Activated CD4-positive, CD25-positive, alpha-beta regulatory T cell (primary cell): ENCODE data around the gene FTH1.

ENCODE experiments used
- DNase-seq, 4 experiments: peaks; one replicate each; lab custom pipeline; 2025; lab: John Stamatoyannopoulos, UW

Gene FTH1

DNA sequence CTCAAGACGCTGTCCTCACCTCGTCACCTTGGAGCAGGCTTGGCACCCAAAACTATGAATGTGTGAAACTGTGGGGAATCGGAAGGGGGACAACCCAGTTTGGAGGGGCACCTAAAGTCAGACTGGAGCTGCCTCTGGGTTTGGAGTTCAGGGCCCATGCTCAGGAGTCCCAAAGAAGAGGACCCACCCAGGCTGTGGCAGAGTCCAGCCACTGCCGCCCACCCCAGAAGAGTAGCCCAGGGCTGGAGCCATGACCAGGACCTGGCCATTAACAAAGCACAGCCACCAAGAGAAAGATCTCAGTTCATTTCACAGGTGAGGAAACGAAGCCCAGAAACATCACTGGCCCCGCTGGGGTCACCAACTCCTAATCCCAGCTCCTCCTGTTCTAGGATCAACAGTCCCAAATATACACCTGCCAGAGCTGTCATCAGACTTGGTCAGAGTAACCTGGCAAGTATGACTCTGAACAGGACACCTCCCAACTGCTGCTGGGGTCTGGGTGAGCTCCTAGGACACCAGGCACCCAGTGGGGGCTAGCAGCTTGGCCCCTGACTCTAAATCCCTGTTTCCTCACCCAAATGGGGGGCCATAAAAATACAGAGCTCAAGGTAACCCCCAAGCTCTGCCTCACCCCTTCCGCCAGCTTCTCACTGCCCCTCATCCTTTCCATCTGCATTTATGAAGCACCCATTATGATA, 52.8 kb downstream of the FTH1 start:
- DNase-seq: no peak
